ELF-1 (cell line): ENCODE measurements around the gene CCDC121.
"Not testable (repeated sequence)": the region's sequence is repeated elsewhere in the genome, so short reads cannot be mapped to it uniquely, and the experiment has no call there.

Experiments
- DNase-seq: peaks from one replicate; pipeline ENCODE4 v3.0.0-alpha.2; 2016; ENCODE audit warnings: low read depth, low spot score

CCDC121 gene

GRCh38 chr2:27638037-27638637 is 9.3 kb upstream of the CCDC121 start:
- DNase-seq: no peak

GRCh38 chr2:27636766-27637165 is 8.0 kb upstream of the CCDC121 start:
- DNase-seq: no peak

GRCh38 chr2:27634291-27634690 is 5.5 kb upstream of the CCDC121 start:
- DNase-seq: no peak

GRCh38 chr2:27630257-27630656 is 1.4 kb upstream of the CCDC121 start:
- not testable (repeated sequence) for DNase-seq

- peak; percentile 42 for DNase-seq
Measured at GRCh38 chr2:27627963-27628766, 647 bp downstream of the CCDC121 start.

GRCh38 chr2:27626921-27627320 is 1.9 kb downstream of the CCDC121 start:
- DNase-seq: peak; percentile 19

- not testable (repeated sequence) for DNase-seq
Measured at GRCh38 chr2:27626323-27626722, 2.5 kb downstream of the CCDC121 start.

- DNase-seq: no peak
Measured at GRCh38 chr2:27624943-27625342, 3.9 kb downstream of the CCDC121 start.

- no peak for DNase-seq
Measured at GRCh38 chr2:27622921-27623384, 5.9 kb downstream of the CCDC121 start.

GRCh38 chr2:27621524-27621923 is 7.3 kb downstream of the CCDC121 start:
- DNase-seq: peak; percentile 18

- no peak for DNase-seq
Measured at GRCh38 chr2:27615316-27615715, 13.5 kb downstream of the CCDC121 start.

GRCh38 chr2:27613985-27614384 is 14.8 kb downstream of the CCDC121 start:
- DNase-seq: no peak

- DNase-seq: no peak
Measured at GRCh38 chr2:27606611-27607010, 22.2 kb downstream of the CCDC121 start.

- DNase-seq: no peak
Measured at GRCh38 chr2:27596627-27597026, 32.2 kb downstream of the CCDC121 start.

GRCh38 chr2:27595412-27595811 is 33.4 kb downstream of the CCDC121 start:
- not testable (repeated sequence) for DNase-seq

GRCh38 chr2:27594020-27594703 is 34.6 kb downstream of the CCDC121 start:
- DNase-seq: not testable (repeated sequence)

GRCh38 chr2:27593240-27593639 is 35.6 kb downstream of the CCDC121 start:
- no peak for DNase-seq

- no peak for DNase-seq
Measured at GRCh38 chr2:27591745-27592144, 37.1 kb downstream of the CCDC121 start.

- DNase-seq: no peak
Measured at GRCh38 chr2:27588308-27588707, 40.5 kb downstream of the CCDC121 start.

GRCh38 chr2:27587025-27587424 is 41.8 kb downstream of the CCDC121 start:
- no peak for DNase-seq

GRCh38 chr2:27584597-27584996 is 44.2 kb downstream of the CCDC121 start:
- DNase-seq: no peak

GRCh38 chr2:27583390-27583915 is 45.4 kb downstream of the CCDC121 start:
- DNase-seq: no peak
